ENCODE results near the gene PTPRH.
"Not testable (repeated sequence)": the region's sequence is repeated elsewhere in the genome, so short reads cannot be mapped to it uniquely, and the experiment has no call there.

The PTPRH gene

GRCh38 chr19:55206664-55207500, 2.4 kb downstream of the PTPRH start:
- peak overlapping the region; percentile 54 for H3K4me3 ChIP-seq (ENCODE audit: low read depth, low read length)

GRCh38 chr19:55202199-55202598, 7.1 kb downstream of the PTPRH start:
- not testable (repeated sequence) for H3K4me3 ChIP-seq (ENCODE audit: low read depth, low read length)

More at GRCh38 chr19:55206664-55207500, 2.4 kb downstream of the PTPRH start:
- no peak for TF ChIP-seq CTCF (IDR thresholded peaks at IDR 0.05; ENCODE audit: low read depth, low read length)

- no peak for TF ChIP-seq CTCF (IDR thresholded peaks at IDR 0.05; ENCODE audit: low read depth, low read length)
- no peak overlapping the region for H3K4me3 ChIP-seq (ENCODE audit: low read depth, low read length)
Measured at GRCh38 chr19:55199620-55200204, 9.6 kb downstream of the PTPRH start.

GRCh38 chr19:55198651-55199050, 10.7 kb downstream of the PTPRH start:
- no peak for TF ChIP-seq CTCF (IDR thresholded peaks at IDR 0.05; ENCODE audit: low read depth, low read length)
- no peak overlapping the region for H3K4me3 ChIP-seq (ENCODE audit: low read depth, low read length)

GRCh38 chr19:55197528-55197927, 11.8 kb downstream of the PTPRH start:
- H3K4me3 ChIP-seq (ENCODE audit: low read depth, low read length): no peak overlapping the region
- no peak for TF ChIP-seq CTCF (IDR thresholded peaks at IDR 0.05; ENCODE audit: low read depth, low read length)

GRCh38 chr19:55196803-55197202, 12.5 kb downstream of the PTPRH start:
- TF ChIP-seq CTCF (IDR thresholded peaks at IDR 0.05; ENCODE audit: low read depth, low read length): no peak
- no peak overlapping the region for H3K4me3 ChIP-seq (ENCODE audit: low read depth, low read length)

GRCh38 chr19:55193481-55193880, 15.8 kb downstream of the PTPRH start:
- no peak overlapping the region for H3K4me3 ChIP-seq (ENCODE audit: low read depth, low read length)
- TF ChIP-seq CTCF (IDR thresholded peaks at IDR 0.05; ENCODE audit: low read depth, low read length): no peak
